Ovary (tissue), 3 donors: Measurements from ENCODE around the gene ATXN10.

Source experiments
- CTCF ChIP-seq, 3 donors: fragments of 450-650 bp in 2 of 3; fragments of 200-600 bp in 1 of 3; IDR thresholded peaks; one replicate each; pipeline versions ENCODE4 v1.5.1 to v1.8.0; 2016 to 2022; ENCODE audit warnings: antibody characterized with exemption in 3 of 3, mild to moderate bottlenecking in 1 of 3
- EP300 ChIP-seq: sonication (generic); formaldehyde crosslinking; IDR thresholded peaks from one replicate; pipeline ENCODE4 v1.6.1; 2017; ENCODE audit warnings: antibody characterized with exemption
- POLR2A ChIP-seq: fragments of 450-650 bp; IDR thresholded peaks from one replicate; pipeline ENCODE4 v1.6.1; 2017; ENCODE audit warnings: antibody characterized with exemption, mild to moderate bottlenecking, moderate library complexity
- donor health status: DM: no; HTN: no; CAD: no.

- TF ChIP-seq CTCF (IDR thresholded peaks at IDR 0.05) (no peak), POLR2A (no peak), EP300 (no peak)
Observed at GRCh38 chr22:45627489-45628233, 44.0 kb upstream of the ATXN10 start.
